ENCODE data around the gene MYOG.

Gene MYOG

GRCh38 chr1:203046984-203047630 is 38.7 kb downstream of the MYOG start:
- peak; percentile 90 for DNase-seq (ENCODE audit: low spot score)

- DNase-seq (ENCODE audit: low spot score) = no peak
These were observed 39.8 kb downstream of the MYOG start for GRCh38 chr1:203045821-203046594.

DNA sequence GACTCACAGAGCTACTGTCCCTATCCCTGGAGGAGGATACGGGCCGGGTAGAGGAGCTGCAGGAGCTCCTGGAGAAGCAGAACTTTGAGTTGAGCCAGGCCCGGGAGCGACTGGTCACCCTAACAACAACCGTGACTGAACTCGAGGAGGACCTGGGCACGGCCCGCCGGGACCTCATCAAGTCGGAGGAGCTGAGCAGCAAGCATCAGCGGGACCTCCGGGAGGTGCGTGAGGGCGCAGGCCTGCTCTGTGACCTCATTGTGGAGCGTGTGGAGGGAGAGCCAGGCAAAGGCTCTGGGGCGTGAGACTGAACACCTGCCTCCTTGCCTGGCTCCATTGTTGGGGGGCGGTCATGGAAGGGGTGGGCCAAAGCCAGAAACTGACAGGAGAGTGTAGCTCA is 40.5 kb downstream of the MYOG start:
- DNase-seq (ENCODE audit: low spot score) = no peak

DNA sequence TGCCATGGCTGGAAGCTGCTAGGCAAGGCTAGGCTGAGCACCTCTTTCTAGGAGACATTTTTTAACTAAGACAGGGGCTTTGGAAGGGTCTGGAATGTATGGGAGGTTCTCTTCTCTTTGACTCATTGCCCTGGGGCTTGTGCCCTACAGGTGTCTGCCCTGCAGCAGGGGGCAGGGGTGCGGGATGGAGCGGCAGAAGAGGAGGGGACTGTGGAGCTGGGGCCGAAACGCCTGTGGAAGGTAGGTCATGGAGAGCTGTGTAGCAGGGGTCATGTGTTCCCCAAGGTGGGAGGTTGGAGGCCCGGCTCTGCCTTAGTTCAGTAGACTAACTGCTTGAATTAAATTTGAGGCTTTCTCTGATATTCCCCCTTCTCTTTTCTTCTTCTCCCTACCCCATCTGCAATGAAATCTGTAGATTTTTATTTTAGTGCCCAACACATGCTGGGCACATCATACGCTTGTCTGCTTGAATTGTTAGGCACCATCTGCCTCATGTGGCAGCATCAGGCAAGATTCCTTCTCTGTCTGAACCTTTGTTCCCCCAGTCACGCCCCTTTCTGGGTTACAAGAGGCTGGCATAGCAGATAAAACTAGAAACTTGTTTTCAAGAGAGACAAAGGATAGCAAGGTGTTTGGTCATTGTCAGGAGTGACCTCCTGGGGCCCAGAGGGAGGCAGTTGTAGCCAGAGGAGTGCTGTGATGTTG is 41.1 kb downstream of the MYOG start:
- DNase-seq (ENCODE audit: low spot score) = no peak

GRCh38 chr1:203043830-203044545 is 41.8 kb downstream of the MYOG start:
- no peak for DNase-seq (ENCODE audit: low spot score)

DNA sequence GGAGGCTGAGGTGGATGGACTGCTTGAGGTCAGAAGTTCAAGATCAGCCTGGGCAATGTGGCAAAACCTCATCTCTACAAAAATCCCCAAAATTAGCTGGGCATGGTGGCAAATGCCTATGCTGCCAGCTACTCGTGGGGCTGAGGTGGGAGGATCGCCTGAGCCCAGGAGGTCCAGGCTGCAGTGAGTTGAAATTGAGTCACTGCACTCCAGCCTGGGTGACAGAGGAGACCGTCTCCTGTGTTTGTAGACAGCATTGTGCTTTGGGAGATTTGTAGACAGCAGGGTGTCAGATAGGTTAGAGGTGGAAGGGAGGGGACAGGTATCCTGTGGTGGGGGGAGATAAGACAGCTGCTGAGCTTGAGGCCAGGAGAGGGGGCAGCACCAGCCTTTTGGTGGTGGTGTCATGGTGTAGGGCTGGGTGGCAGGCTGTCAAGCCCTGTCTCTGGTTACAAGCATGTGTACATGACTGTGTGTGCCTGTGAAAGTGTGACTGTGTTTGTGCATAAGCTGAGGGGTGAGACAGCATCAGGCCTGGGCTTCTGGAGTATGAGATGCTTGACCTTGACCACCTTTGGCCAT is 44.4 kb downstream of the MYOG start:
- no peak for DNase-seq (ENCODE audit: low spot score)

DNA sequence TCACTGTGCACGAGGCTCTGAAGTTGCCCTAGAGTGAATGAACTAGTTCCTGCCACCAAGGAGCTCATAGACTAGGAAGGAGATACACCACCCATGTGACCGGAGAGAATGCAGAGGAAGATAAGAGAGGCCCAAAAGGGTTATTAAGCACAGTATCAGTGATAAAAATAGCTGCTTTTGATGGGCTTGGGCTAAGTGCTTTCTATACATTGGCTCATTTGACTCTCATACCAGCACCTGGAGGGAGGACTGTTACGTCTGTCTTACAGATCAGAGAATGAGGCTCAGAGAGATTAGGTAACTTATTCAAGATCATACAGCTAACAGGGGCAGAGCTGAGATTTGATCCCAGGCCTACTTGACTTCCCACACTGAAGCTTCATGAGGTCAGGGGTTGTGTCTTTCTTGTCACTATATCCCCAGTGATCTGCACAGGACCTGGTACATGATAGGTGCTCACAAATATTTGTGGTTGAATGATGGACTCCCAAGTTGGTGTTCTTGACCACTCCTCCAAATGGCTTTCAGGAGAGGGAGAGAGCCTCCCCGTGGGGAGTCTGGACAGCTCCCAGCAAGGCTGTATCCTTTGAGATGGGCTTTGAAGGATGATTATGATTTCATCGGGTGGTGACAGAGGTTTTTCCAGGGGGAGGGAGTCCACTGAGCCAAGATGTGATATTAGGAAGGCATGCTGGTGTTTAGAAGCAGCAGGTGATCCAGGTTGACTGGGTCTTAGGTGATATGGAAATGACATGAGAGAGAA is 45.1 kb downstream of the MYOG start:
- DNase-seq (ENCODE audit: low spot score) = no peak

DNA sequence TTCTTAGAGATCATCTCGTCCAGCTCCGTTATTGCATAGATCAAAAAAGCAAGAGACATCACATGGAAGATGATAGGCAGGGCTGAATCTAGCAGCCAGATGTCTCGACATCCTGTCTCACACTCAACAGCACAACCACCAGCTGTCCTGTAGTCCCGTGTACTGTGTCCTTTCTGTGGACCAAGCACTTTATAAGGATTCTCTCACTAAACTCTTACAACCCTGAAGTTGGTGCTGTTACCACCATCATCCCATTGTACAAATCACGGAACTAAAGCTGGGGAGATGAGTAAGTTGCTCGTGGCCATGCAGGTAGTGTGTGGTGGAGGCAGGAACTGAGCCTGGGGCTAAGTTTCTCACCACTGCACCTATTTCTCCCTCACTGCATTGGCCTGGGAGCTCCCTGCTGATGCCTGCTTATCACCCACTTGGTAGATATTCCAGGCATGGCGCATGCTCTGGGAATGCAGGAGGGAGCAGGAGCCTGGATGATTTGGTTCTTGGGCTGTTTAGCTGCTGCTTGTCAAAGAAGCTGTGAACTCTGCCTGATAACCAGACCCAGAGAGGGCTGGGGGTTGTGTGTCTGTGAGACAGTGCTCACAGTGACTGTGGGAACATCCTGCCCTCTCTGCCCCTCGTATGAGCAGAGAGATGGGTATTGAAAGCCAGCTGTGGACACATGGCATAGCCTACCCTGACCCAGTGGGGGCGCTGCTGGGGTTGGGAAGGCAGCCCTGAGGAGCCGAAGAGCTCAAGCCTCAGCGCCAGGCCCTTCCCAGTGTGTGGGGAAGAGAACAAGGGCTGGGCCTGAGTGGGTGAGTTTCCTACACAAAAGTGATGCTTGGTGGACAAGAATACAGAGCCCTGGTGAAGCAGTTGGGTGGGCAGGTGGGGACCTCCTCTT is 46.0 kb downstream of the MYOG start:
- DNase-seq (ENCODE audit: low spot score) = no peak

DNA sequence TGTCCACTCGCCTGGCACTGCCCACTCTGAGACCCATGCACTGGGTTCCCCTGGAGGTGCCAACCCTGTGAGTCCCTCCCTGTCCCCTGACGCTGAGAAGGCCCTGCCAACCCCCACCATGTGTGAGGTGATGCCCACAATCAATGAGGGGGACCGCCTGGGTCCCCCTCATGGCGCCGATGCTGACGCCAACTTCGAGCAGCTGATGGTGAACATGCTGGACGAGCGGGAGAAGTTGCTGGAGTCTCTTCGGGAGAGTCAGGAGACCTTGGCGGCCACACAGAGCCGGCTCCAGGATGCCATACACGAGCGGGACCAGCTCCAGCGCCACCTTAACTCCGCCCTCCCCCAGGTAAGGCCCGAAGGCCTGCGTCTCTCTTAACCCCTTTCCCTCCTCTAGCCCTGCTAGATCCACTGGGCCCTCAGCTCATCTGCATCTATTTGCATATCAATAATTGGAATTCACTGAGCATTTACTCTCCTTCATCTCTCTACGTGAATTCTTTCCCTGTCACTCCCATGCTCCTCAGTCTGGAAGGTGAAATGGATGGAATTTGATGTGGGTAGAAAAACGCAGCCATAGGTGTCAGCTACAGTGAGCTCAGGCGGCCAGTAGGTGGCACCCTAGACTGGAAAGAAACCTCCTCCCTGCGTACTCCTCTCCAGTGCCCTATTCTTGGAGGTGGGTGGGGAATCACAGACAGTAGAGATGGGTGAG is 46.8 kb downstream of the MYOG start:
- DNase-seq (ENCODE audit: low spot score) = peak; percentile 81

GRCh38 chr1:203038217-203038741 is 47.5 kb downstream of the MYOG start:
- DNase-seq (ENCODE audit: low spot score) = peak; percentile 88

DNA sequence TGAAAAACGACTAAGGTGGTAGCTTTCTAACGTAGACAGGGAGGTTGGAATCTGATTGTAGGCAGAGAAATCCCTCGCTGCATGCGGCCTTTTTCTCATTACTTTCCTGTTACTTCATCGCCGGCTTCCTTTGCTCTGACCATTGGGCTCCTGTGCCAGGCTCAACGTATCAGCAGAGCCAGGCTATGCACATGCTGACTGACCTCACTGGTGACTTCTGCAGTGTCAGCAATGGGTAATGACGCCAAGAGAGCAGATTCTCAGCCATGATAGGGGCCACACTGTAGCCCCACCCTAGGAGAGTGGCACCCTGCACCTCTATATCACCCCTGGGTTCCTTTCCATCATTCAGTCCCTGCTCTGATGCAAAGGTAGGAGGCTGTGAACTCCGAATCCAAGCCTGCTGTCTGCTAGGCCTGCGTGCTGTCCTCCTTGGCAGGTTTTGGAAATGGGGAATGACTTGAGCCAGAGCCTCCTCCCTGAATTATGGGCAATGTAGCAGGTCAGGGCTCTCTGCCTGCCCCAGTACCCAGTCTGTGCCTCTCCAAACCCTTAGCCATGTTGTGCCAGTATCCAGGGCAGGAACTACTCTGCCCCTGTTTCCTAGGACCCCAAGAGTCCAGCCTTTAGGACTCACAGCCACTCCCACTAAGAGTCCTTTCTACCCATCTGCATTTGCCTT is 48.2 kb downstream of the MYOG start:
- peak; percentile 51 for DNase-seq (ENCODE audit: low spot score)

DNA sequence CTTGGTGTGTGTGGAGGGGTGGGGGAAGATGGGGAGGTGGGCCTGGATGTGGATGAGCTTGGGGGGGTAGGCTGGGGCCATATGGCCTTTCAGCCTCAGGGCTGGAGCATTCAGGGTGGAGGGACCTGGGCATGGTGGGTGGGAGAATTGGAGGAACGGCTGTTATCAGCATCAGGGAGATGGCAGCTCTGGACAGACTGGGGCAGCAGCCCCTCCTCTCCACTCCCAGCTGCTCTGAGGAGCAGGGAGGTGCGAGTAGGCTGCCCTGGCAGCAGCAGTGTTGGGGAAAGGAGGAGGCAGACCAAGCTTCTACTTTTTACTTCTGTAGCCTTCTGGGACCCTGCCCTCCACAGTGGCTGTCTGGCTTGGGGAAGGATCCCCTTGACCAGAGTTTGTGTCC is 49.3 kb downstream of the MYOG start:
- DNase-seq (ENCODE audit: low spot score) = no peak

DNA sequence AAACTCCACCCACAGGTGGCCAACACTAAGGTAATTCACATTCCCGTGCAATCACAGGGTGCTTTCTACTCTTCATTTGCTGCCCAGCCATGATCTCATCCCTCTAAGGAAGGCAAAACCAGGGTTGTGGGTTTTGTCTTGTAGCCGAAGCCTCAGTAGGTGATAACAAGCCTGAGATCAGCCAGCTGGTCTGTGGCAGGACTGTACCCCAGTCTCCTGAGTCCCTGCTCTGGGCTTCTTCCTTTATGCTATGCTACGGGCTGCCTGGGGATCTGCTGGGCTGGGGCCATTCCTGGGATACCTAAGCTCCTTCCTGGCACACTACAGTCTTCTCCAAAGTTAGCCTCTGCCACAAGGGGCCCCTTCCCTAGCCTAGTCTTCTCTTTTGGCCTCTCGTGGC is 49.7 kb downstream of the MYOG start:
- no peak for DNase-seq (ENCODE audit: low spot score)

GRCh38 chr1:203035111-203036000 is 50.5 kb downstream of the MYOG start:
- DNase-seq (ENCODE audit: low spot score) = no peak

- DNase-seq (ENCODE audit: low spot score) = no peak
These were observed 51.2 kb downstream of the MYOG start for GRCh38 chr1:203034422-203035110.

DNA sequence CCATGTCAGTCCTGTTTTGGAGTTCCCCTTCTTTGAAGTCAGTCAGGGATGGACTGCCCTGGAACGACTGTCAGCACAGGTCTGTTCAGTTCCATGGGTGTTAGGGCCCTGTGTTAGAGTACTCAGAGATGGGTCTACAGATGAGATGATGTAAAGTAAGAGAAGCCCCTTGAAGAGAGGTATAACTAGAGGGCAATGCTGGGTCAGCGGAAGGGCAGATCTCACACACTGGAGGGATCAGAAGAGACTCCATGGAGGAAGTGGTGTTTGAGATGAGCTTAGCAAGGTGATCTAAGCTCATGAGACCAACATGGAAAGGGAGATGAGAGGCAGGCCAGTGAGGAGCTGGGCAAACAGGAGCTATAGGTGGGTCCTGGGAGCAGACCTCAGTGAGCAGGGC is 51.9 kb downstream of the MYOG start:
- DNase-seq (ENCODE audit: low spot score) = no peak

DNA sequence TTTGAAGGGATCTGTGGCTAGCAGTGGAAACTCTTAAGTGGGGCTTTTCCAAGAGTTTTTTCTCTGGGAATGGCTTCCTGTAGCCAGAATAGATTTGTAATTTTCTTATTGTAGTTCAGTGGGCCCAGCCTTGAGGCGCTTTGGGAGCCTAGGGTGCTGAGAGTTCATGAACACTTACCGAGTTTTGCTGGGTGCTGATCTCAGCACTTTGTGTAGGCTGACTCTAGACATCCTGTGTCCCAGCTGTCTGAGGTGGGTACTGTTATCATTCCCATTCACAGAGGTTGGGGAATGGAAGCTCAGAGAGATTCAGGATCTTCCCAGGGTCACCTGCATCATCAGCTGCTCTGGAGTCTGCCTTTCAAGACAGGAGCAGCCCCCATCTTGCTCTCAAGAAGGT is 52.5 kb downstream of the MYOG start:
- no peak for DNase-seq (ENCODE audit: low spot score)

Measured in AG20443 (cell line).